Stimulated activated CD4-positive, alpha-beta T cell treated with anti-CD3 and anti-CD28 coated beads, TNF-alpha, amount 100 ng/mL, for 48 hours (primary cell): Measurements from ENCODE around the gene TMEM30A.

ENCODE experiments used
- DNase-seq, 3 donors: peaks; one replicate each; pipeline ENCODE4 v3.0.0-alpha.2; 2020; ENCODE audit warnings: low read depth in 3 of 3

The TMEM30A gene

GRCh38 chr6:75215291-75215690 is 69.3 kb downstream of the TMEM30A start:
- DNase-seq: no peak

DNA sequence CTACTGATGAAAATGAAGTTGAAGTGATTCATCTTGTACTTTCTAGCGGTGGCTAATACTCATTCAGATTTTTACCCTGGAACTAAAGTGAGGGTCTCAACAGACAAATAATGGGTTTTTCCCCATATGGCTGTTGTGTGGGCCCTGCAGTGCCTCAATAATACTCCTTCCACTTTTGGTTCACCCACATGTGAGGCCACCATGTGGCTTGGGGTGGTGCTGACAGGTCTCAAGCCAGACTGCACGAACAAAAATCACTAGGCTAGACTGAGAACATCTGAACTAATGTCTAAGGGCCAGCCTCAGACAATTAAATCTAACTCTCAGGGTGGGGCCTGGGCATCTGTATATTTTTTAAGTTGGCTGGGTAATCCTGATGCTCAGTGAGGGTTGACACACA is 70.9 kb downstream of the TMEM30A start:
- no peak for DNase-seq

DNA sequence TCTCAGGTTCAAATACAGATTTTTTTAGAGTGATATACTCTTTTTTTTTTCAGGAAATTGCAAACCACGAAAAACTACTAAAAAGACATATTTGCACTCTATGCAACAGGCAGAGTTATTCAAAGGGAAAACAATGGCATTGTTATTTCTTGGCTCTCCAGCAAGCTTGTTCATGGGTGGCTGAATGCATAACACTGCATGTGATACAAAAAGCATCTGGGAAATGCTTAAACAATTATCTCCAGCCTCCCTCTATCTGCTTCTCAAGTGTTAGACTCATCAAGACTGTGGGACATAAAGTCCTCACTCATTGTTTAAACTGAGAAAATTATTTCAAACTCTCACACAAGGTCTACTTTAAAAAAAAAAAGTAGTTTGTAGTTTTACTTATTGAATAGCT is 71.5 kb downstream of the TMEM30A start:
- DNase-seq: no peak

- no peak for DNase-seq
Measured at GRCh38 chr6:75211920-75212590, 72.5 kb downstream of the TMEM30A start.

DNA sequence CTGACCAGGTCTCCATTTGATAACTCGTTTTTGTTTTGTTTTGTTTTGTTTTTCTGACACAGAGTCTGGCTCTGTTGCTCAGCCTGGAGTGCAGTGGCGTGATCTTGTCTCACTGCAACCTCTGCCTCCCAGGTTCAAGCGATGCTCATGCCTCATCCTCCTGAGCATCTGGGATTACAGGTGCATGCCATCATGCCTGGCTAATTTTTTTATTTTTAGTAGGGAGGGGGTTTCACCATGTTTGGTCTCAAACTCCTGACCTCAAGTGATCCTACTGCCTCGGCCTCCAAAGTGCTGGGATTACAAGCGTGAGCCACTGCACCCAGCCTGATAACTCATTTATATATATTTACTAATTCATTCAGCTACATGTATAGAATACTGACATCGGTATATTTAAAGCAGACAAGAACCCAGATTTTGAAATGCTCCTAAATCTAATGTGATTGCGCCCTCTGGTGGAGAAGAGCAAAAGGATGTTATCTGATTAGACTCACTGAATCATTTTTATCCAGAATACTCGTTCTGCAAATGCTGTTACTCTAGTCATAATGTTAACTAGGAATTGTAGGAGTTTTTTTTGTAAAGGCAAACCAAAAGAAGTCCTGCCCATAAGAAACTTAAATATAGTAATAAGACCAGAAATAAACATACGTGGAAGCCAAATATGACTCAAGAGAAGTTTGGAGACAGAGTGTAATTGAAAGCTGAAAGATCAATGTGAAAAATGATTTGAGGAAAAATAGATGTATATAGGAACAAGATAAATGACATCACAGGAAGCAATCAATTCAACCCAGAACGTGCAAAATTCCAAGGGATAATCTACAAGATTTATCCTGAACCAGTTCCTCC is 73.5 kb downstream of the TMEM30A start:
- peak in 1 of 3 donors; percentile 66 for DNase-seq

- no peak for DNase-seq
Measured at GRCh38 chr6:75209184-75209723, 75.3 kb downstream of the TMEM30A start.

GRCh38 chr6:75208298-75209183 is 76.1 kb downstream of the TMEM30A start:
- DNase-seq: peak; percentile 64 to 74 (median 73)

DNA sequence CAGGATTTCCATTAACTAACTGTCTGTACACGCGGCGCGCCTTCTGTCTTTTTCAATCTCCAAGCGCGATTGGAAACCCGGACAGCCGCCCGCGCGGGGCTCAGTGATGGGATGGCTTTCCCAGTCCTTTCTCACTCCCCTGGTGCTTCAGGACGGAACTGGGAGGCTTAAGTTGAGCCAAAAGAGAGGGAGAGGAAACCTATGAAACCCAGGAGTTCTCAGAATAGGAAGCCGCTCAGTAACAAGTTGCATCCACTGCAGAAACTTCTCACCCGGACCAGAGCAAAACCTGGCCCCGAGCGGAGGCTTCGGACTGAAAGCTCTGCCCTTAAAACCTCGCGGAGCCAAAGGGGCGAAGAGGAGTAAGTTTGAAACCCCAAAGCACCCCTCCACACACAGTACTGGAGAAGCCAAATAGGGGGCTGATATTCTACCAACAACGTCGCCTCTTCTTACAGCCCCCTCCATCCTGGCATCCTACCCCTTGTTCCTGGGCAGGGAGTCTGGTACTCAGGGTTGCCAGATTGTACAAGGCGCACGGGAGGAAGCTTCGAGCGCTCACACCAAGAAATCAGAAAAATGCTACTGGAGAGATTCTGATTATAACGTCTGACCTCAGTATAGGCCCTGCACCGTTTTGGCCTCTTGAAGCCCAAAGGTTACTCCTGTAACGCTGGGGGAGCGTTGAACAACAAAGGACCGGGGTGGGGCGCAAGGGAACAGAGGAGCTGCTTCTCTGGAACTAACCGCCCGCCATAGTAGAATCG is 77.8 kb downstream of the TMEM30A start:
- no peak for DNase-seq

GRCh38 chr6:75205776-75206575 is 78.6 kb downstream of the TMEM30A start, which contains the start of gene COL12A1:
COL12A1 (minus strand) TSS chr6:75206053; CDS start chr6:75202792, 3,261 bp downstream.
- no peak for DNase-seq

DNA sequence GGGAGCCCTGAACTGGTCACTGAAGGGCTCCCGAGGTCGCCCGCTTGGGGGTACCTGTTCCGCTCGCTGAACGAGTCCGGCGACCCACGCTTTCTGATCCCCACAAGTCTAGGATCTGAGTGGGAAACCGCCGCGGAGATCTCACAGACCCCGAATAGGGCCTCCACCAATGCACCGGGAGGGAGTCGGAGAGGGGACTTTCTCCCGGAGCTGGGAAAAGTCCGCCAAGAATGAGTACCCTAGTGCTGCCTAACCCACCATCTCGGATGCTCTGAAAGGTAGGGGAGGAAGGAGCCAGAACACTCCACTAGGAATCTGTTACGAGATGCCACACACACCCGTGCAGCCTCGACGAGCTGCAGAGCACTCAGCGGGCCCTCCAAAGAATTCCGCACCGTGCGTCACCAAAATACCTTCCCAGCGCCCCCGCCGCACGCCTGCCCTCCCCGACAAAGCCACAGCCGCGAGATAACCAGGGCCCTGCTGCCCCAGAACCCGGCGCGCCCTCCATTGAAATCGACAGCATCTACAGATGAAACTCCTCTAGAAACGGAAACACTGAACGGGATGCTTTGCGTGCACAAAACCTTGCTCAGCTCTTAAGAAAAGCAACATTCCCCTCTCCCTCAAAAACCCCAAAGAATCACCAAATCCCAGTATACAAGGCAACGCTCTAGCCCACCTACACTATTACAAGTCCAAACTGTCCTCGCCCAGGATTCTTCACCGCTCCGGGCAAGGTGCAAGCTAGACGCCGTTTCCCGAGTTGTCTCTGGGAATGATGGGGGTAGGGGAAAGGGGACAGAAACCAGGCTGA is 79.4 kb downstream of the TMEM30A start:
- no peak for DNase-seq

DNA sequence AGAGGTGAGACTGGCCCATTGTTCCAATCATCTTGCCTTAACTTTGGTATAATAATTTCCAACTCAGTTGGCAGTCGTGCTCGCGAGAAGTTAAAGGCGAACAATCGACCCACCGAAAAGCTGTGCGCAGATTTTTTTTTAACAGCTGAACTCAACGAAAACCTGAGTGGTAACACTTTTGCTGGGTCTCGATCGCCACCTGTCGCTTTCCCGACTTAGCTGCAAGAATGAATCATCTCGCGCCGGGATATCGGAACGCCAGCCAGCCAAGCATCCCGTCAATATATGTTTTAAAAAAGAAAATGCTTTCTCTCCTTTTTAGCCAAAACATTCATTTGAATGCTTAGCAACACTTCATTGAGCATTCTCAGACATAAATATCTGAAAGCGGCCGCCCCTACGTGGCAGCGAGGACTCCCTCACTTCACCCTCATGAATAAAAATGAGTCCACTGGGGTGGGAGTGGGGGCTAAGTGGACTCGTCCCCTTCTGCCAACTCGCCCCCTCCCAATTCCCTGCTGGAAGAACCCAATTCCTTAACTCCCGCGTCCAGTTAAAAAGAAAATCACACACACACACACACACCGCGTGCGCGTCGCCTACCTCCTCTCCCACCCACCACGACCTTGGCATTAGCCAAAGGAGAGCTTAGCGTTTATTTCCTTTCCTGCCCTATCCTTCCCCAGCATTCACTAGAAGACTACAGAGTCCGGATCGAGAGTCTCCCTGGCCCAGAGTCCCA is 80.2 kb downstream of the TMEM30A start:
- DNase-seq: no peak

DNA sequence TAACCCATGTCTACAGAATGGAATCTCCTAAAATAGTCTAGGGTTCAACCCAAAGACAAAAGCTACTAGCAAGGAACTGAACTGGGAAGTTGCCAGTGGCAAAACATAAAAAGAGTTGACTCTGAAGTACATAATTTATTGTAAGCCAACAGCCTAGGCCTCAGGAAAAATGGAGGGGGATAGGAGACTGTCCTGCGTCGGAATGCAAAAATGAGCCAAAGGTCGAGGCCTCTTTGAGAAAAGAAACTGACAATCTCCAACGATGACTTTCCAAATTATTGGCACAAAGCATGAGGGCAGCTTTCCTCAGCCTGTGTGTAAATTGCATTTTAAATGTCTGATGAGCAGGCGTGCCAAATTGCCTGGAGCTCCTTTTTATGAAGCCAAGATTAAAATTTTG is 80.9 kb downstream of the TMEM30A start:
- no peak for DNase-seq
